Mesothelial cell of epicardium (in vitro differentiated cells): ENCODE results near the gene PARG. TPM values are rescaled to one million over a fixed set of nuclear protein-coding genes. Genes with fewer than 3 reads are reported as not detected.

Experiments used
- DNase-seq, 2 experiments: peaks; one replicate each; pipeline ENCODE4 v3.0.0; 2021; ENCODE audit warnings: low spot score in 2 of 2; ENCODE audit not compliant: unreplicated experiment in 2 of 2
- H3K27ac Mint-ChIP-seq: 2 replicates; pipeline ENCODE4 v1.8.0; 2021; ENCODE audit warnings: mixed read lengths
- H3K27me3 Mint-ChIP-seq: 2 replicates; pipeline ENCODE4 v1.8.0; 2021; ENCODE audit warnings: low read depth, mixed read lengths
- H3K36me3 Mint-ChIP-seq: 2 replicates; pipeline ENCODE4 v1.8.0; 2021; ENCODE audit warnings: mixed read lengths
- H3K4me1 Mint-ChIP-seq: 2 replicates; pipeline ENCODE4 v1.8.0; 2021; ENCODE audit warnings: mixed read lengths
- H3K4me3 Mint-ChIP-seq: 2 replicates; pipeline ENCODE4 v1.8.0; 2021; ENCODE audit warnings: mild to moderate bottlenecking, moderate library complexity, mixed read lengths
- H3K9me3 Mint-ChIP-seq: 2 replicates; pipeline ENCODE4 v1.8.0; 2021; ENCODE audit warnings: mixed read lengths
- total RNA-seq: library from RNA; stranded (reverse); gene quantifications from 3 replicates; pipeline ENCODE4 v1.2.1, GENCODE V29; 2021
- TF ChIP-seq, protein P1 (sequence below): fragments of 200-600 bp; sonication (generic); IDR thresholded peaks from one replicate; pipeline ENCODE4 v1.5.0; 2021; ENCODE audit warnings: antibody characterized with exemption; ENCODE audit not compliant: unreplicated experiment

The PARG gene
- total RNA-seq, 1 donor from 2014 or later: 50.1 TPM

DNA sequence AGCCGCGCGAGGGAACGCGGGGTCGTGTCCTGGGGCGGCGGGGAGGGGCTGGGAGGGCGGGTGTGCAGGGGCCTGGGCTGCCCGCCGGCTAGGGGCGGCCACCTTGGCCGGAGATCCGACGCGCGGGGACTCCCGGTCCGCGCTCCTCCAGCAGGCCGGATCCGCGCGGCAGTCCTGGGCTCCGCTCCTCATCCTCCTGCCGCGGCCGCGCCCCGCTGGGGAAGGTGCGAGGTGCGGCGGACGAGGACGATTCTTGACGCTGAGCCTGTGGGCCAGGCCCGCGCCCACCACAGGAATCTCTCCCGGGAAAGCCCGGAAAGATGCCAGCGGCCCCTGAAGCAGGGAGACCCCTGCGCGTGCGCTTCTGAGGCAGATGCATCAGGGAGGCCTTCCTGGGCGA is 173.1 kb downstream of the PARG start:
- Mint-ChIP-seq H3K4me3 (no peak overlapping the region), H3K36me3 (no peaks in the 10 kb centered on the region)

DNA sequence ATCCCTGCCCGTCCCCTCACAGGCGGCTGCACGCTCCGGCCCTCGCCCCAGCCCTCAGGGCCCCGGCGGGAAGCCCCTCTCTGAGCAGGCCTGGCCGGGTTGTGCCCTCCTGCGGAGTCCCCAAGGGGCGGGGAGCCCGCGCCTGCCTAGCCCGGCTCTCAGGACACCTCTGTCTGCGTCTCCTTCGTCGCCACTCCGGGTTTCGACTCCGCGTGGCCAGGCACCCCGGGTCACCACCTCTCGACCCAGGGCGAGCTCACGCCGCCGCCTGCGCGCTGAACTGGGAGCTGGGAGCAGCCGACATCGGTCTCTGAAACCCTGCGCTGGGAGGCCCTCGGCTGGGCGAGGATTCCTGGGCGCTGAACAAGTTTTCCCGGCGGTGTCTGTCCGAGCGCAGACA is 173.5 kb downstream of the PARG start:
- Mint-ChIP-seq H3K27me3 (peaks cover 37% of the 10 kb centered on the region), H3K4me3 (no peak overlapping the region), H3K36me3 (no peaks in the 10 kb centered on the region), H3K9me3 (peaks cover 11% of the 10 kb centered on the region), H3K4me1 (no peaks in the 10 kb centered on the region), H3K27ac (no peak overlapping the region)
- TF ChIP-seq, protein P1, sequence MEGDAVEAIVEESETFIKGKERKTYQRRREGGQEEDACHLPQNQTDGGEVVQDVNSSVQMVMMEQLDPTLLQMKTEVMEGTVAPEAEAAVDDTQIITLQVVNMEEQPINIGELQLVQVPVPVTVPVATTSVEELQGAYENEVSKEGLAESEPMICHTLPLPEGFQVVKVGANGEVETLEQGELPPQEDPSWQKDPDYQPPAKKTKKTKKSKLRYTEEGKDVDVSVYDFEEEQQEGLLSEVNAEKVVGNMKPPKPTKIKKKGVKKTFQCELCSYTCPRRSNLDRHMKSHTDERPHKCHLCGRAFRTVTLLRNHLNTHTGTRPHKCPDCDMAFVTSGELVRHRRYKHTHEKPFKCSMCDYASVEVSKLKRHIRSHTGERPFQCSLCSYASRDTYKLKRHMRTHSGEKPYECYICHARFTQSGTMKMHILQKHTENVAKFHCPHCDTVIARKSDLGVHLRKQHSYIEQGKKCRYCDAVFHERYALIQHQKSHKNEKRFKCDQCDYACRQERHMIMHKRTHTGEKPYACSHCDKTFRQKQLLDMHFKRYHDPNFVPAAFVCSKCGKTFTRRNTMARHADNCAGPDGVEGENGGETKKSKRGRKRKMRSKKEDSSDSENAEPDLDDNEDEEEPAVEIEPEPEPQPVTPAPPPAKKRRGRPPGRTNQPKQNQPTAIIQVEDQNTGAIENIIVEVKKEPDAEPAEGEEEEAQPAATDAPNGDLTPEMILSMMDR: no peak
- DNase-seq: no peak

More for the DNA sequence above, 173.1 kb downstream of the PARG start:
- H3K4me1 Mint-ChIP-seq: no peaks in the 10 kb centered on the region
- DNase-seq: no peak
- peaks cover 11% of the 10 kb centered on the region for H3K9me3 Mint-ChIP-seq
- H3K27ac Mint-ChIP-seq: no peak overlapping the region
- TF ChIP-seq, protein P1: no peak
- peaks cover 33% of the 10 kb centered on the region for H3K27me3 Mint-ChIP-seq

Other genes with a start within 250 kb of the PARG start
- gene OGDHL, start 179.7 kb downstream of the PARG start, total RNA-seq: 10.4 to 13.0 TPM (median 12.7 TPM) in 3 replicates
- 31.0 to 34.4 TPM (median 32.3 TPM) in 3 replicates for gene TIMM23B, start within 50 bp of the PARG start, total RNA-seq
- 22.3 to 23.2 TPM (median 23.0 TPM) in 3 replicates for gene AGAP6, start 46.4 kb upstream of the PARG start, total RNA-seq
- 34.2 to 41.1 TPM (median 35.4 TPM) in 3 replicates for gene WASHC2A, start 125.9 kb upstream of the PARG start, total RNA-seq